HuH-7 (cell line): ENCODE measurements around the gene MGARP.
A peak's percentile ranks its signal among the peaks of the same experiment; 100 is the strongest.
"Not testable (repeated sequence)": the region's sequence is repeated elsewhere in the genome, so short reads cannot be mapped to it uniquely, and the experiment has no call there.

Experiments
- DNase-seq: peaks from one replicate; pipeline ENCODE4 v3.0.0; 2011; ENCODE audit warnings: low spot score

The MGARP gene

GRCh38 chr4:139279760-139280620 is at the start of gene MGARP:
Gene MGARP, minus strand, starts transcription at chr4:139280225. Its CDS starts 67 bp downstream, at chr4:139280158.
- DNase-seq, result no peak

DNA sequence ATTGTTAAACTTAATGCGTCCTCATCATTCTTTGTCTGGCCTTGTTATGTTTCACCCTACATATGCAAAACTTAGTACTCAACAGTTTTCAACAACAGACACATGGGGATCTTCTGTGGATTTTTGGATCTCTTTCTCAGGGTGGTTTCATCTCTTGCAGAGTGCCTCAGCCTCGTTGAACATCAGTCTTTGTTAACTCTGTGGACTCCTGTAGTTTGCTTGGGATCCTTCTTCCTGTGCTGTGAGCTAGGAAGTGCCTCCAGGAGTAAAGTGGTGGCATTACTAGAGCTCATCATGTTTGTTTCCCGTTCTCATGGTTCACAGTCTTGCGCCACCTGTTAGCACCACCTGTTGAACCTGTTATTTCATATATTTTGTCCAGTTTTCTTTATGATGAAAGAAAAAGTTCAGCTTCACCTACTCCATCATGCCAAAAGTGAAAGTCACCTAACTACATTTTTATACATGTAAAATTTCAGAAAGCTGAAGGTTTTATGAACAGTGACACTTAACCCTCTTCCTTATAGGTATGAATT is 49.7 kb upstream of the MGARP start:
- no peak for DNase-seq

- no peak for DNase-seq
Measured at GRCh38 chr4:139324620-139325019, 44.6 kb upstream of the MGARP start.

DNA sequence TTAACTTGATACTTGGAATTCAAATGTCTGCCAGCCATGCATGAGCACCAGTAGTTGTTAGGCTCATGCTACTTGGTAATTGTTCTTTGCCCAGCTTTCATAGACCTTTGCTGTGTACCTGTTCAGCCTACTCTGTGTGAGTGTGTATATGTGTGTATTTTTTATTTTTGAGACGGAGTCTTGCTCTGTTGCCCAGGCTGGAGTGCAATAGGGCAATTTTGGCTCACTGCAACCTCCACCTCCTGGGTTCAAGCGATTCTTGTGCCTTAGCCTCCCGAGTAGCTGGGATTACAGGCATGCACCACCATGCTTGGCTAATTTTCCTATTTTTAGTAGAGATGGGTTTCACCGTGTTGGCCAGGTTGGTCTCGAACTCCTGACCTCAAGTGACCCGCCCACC is 42.5 kb upstream of the MGARP start:
- not testable (repeated sequence) for DNase-seq

- not testable (repeated sequence) for DNase-seq
Measured at GRCh38 chr4:139322070-139322469, 42.0 kb upstream of the MGARP start.

DNA sequence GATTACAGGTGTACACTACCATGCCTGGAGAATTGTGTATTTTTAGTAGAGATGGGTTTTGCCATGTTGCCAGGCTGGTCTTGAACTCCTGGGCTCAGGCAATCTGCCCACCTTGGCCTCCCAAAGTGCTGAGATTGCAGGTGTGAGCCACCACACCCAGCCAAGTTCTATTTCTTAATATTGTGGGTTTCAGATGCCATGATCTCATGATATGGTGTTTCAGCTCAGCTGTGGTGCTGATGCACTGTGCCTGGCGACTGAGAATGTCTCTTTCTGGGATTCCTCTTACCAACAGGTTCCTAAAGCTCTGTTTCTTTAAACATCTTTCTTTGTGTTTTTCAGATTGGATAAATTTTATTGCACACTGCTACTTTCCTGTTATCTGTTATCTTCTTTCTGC is 39.5 kb upstream of the MGARP start:
- DNase-seq, result no peak

- no peak for DNase-seq
Measured at GRCh38 chr4:139317635-139318034, 37.6 kb upstream of the MGARP start.

DNA sequence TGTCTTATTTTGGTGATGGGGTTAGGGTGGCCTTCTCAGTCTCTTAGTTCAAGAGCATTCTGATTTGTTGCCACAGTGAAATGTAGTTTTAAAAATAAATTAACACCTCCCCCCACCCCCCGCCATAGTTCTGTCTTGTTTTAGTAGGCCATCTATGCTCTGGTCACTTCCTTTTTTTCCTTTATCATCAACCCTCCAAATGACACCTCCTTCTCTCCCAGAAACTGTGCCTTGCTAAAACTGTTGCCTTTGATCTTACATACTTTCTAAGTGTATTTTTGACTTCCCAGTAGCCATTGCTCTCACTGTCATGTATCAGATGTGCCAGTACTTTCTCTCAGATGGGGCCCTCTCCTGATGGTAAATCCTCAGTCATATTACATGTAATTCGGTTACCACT is 36.7 kb upstream of the MGARP start:
- no peak for DNase-seq

DNA sequence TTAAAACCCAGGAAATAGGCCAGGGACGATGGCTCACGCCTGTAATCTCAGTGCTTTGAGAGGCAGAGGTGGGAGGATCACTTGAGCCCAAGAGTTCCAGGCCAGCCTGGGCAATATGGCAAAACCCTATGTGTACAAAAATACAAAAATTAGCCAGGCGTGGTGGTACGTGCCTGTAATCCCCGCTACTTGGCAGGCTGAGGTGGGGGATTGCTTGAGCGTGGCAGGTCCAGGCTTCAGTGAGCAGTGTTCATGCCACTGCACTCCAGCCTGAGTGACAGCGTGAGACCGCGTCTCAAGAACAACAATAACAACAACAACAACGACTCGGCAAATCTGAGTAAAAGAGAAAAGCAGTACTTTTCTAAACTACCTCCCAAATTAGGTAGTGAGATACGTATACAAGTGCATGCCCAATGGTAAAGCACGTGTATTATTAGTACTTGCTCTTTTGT is 35.2 kb upstream of the MGARP start:
- DNase-seq, result no peak

GRCh38 chr4:139314047-139314800 is 34.2 kb upstream of the MGARP start:
- no peak for DNase-seq

GRCh38 chr4:139313414-139313813 is 33.4 kb upstream of the MGARP start:
- DNase-seq, result not testable (repeated sequence)

DNA sequence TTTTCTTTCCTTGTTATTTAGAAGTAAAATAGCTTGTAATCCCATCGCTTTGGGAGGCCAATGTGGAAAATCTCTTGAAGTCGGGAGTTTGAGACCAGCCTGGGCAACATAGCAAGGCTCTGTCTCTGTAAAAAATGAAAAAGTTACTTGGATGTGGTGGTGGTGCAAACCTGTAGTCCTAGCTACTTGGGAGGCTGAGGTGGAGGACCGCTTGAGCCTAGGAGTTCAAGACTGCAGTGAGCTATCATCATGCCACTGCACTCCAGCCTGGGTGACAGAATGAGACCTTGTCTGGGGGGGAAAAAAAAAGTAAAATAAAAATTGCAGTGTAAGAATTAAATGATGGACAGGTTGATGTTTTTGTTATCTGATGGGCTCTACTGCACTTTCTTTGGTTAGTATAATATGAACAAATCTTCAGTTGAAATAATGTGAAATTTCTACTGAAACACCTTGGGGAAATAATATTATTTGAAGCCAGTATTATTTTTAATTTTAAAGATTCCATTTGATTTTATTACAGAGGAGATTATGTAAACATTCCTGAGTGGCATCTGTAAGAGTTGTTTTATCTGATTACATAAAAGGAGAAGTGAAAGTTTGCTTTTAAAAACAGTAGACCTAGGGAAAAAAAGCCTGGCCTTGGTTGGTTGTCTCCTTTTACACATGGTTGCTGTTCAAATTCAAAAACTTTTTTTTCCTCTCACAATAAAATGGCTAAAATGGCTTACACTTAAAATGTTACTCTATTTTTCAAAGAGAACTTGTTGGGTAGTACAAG is 32.7 kb upstream of the MGARP start:
- no peak for DNase-seq

GRCh38 chr4:139311909-139312308 is 31.9 kb upstream of the MGARP start:
- no peak for DNase-seq

DNA sequence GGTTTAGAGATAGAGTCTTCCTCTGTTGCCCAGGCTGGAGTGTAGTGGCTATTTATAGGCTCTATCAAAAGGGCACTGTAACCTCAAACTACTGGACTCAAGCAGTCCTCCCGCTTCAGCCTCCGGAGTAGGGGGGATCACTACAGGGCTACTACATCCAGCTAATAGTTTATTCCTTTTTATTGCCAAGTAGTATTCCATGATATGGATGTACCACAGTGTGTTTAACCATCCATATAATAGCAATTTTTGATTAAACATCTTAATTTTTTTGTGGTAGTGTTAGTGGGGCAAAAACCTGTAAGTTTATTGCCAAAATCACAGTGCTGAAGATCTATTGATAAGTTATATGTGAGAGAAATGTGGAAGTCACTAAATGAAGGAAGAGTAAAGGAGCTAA is 24.9 kb upstream of the MGARP start:
- DNase-seq, result no peak

DNA sequence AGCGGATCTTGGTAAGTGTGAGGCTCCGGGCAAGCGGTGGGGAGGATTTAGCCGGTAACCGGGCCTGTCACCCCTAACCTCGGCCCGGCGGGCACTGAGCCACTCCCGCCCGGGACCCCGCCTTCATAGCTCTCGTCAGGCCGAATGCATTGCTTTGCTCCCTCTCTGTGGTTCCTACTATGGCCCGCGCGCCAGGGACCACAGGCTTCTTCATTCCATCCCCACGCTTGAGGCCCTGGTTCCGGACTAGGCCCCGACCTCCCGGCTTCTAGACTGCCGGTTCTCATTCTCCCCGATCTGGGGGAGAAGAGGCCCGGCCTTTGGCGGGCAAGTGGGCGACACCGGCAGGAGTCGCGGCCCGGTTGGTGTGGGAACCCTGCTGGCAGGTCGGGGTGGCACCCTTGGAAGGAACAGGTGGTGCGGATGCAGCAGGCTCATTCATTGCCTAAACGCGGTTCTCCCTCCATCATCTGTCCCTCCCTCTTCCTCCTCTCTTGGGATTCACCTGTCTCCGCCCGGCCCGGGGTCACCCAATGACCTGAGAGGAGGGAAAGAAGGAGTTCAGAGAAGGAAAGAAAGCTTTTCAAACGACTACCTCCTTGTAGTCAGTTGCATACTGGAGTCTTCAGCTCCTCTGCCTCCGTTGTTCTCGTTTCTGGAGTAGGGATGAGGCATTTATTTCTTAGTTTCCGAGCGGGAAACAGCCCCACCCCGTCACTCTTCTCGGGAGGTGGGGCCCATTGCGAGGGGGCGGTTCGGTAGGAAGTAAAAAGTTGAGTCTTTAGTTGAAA is 22.0 kb upstream of the MGARP start, which contains the start of gene NDUFC1:
TSS of gene NDUFC1 (minus strand) at position 657 of the 791 bp plus-strand sequence. CDS start 6,679 bp downstream, outside the sequence.
- peak; percentile 69 for DNase-seq

DNA sequence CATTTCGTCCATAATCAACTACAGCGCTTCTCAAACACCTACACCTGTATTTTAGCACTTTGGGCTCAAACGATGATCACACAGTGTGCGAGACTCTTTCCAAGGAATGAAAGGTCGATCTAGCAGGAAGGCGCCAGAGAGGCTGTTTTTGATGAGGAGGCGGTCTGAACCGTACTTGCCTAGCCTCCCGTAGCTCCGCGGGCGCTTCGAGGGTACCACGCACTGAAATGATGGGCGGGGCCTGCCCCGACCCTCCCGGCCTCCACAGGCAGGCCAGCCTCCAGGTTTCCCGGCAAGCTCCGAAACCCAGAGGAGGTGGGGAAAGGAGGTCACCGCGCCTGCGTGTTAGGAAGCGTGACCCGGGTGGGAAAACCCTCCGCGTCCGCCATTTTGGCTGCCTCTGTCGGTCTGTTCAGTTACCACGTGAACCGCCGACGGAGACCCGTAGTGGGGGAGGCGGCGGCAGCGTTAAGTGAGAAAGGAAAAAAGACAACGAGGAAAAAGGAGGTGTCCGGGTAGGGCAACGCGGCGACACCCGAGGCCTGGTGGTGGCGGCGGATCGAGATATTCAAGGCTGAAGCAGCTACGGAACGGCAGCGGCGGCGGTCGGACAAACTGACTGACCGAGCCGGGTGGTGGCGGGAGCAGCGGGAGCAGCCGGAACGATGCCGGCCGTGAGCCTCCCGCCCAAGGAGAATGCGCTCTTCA is 21.2 kb upstream of the MGARP start, which contains the start of gene NAA15:
TSS of gene NAA15 (plus strand) at position 393 of the 708 bp plus-strand sequence. CDS start at position 666, 273 bp downstream.
- DNase-seq, result peak; percentile 90

GRCh38 chr4:139300431-139301112 is 20.5 kb upstream of the MGARP start:
- DNase-seq, result no peak

GRCh38 chr4:139299536-139299935 is 19.5 kb upstream of the MGARP start:
- no peak for DNase-seq

- no peak for DNase-seq
Measured at GRCh38 chr4:139297001-139297410, 17.0 kb upstream of the MGARP start.

GRCh38 chr4:139295942-139296299 is 15.9 kb upstream of the MGARP start:
- no peak for DNase-seq
